ENCODE measurements around the gene PTEN. TPM values are rescaled to one million over a fixed set of nuclear protein-coding genes. Genes with fewer than 3 reads are reported as not detected.

The PTEN gene
- total RNA-seq, 1 donor, result 132 TPM

DNA sequence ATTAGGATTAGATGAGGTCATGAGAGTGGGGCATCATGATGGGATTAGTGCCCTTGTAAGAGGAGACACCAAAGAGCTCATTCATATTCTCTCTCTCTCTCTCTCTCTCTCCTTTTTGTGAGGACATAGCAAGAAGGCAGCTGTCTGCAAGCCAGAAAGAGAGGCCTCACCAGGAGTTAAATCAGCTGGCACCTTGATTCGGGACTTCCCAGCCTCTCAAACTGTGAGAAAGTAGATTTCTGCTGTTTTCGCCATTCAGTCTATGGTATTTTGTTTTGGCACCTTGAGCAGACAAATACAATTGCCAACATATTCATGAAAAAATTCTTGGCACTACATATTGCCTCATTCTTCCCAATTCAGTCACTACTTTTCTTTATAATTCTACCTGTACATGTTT, 24.8 kb upstream of the PTEN start:
- DNase-seq (ENCODE audit: low read depth), result peak; percentile 65
- TF ChIP-seq CTCF (IDR thresholded peaks at IDR 0.05; ENCODE audit: insufficient read depth, low read length), result no peak
- no peak overlapping the region for H3K4me3 ChIP-seq (ENCODE audit: low read depth, low read length)

DNA sequence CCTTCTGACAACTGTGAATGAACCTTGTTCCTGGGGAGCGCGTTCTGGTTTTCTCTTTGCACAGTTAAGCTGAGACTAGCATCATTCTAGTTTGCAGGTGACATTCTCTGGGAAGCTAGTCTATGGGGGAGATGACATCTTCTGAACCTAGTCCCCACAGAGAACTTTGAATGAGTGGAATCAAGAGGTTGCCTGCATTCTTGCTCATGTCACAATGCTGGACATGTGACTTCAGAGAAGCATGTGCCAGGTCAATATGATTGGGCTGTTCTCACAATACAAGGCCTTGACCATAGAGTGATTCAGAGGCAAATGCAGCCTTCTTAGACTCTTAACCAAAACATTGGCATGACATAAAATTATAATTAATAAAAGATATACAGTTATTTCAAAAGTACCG, 22.2 kb upstream of the PTEN start:
- H3K4me3 ChIP-seq (ENCODE audit: low read depth, low read length), result no peak overlapping the region
- no peak for TF ChIP-seq CTCF (IDR thresholded peaks at IDR 0.05; ENCODE audit: insufficient read depth, low read length)
- DNase-seq (ENCODE audit: low read depth), result peak; percentile 14

DNA sequence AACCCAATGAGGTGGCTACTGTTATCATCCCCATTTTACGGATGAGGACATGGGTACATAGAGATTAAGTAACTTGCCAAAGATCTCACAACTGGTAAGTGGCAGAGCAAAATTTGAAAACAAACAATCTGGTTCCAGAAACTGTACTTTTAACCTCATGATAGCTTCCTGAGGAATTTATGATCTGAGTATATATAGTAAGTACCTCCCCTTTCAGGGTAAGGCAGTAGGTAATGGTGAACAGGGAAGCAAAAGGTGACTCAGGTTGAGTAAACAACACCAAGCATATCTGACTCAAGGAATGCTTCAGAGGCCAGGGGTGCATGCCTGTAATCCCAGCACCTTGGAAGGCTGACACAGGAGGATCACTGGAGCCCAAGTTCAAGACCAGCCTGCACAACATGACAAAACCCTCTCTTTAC, 21.2 kb upstream of the PTEN start:
- no peak for DNase-seq (ENCODE audit: low read depth)
- TF ChIP-seq CTCF (IDR thresholded peaks at IDR 0.05; ENCODE audit: insufficient read depth, low read length), result no peak
- no peak overlapping the region for H3K4me3 ChIP-seq (ENCODE audit: low read depth, low read length)

- peak; percentile 19 for TF ChIP-seq CTCF (IDR thresholded peaks at IDR 0.05; ENCODE audit: insufficient read depth, low read length)
- H3K4me3 ChIP-seq (ENCODE audit: low read depth, low read length), result no peak overlapping the region
- DNase-seq (ENCODE audit: low read depth), result peak; percentile 86
Observed at GRCh38 chr10:87842776-87843497, 20.5 kb upstream of the PTEN start.

- no peak for TF ChIP-seq CTCF (IDR thresholded peaks at IDR 0.05; ENCODE audit: insufficient read depth, low read length)
- H3K4me3 ChIP-seq (ENCODE audit: low read depth, low read length), result no peak overlapping the region
- DNase-seq (ENCODE audit: low read depth), result no peak
Observed at GRCh38 chr10:87843714-87844113, 19.7 kb upstream of the PTEN start.

GRCh38 chr10:87844837-87845623, 18.4 kb upstream of the PTEN start:
- DNase-seq (ENCODE audit: low read depth), result peak; percentile 53
- H3K4me3 ChIP-seq (ENCODE audit: low read depth, low read length), result no peak overlapping the region
- TF ChIP-seq CTCF (IDR thresholded peaks at IDR 0.05; ENCODE audit: insufficient read depth, low read length), result no peak
